ENCODE measurements around the gene AVPR1B.

Gene AVPR1B, protein sequence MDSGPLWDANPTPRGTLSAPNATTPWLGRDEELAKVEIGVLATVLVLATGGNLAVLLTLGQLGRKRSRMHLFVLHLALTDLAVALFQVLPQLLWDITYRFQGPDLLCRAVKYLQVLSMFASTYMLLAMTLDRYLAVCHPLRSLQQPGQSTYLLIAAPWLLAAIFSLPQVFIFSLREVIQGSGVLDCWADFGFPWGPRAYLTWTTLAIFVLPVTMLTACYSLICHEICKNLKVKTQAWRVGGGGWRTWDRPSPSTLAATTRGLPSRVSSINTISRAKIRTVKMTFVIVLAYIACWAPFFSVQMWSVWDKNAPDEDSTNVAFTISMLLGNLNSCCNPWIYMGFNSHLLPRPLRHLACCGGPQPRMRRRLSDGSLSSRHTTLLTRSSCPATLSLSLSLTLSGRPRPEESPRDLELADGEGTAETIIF

DNA sequence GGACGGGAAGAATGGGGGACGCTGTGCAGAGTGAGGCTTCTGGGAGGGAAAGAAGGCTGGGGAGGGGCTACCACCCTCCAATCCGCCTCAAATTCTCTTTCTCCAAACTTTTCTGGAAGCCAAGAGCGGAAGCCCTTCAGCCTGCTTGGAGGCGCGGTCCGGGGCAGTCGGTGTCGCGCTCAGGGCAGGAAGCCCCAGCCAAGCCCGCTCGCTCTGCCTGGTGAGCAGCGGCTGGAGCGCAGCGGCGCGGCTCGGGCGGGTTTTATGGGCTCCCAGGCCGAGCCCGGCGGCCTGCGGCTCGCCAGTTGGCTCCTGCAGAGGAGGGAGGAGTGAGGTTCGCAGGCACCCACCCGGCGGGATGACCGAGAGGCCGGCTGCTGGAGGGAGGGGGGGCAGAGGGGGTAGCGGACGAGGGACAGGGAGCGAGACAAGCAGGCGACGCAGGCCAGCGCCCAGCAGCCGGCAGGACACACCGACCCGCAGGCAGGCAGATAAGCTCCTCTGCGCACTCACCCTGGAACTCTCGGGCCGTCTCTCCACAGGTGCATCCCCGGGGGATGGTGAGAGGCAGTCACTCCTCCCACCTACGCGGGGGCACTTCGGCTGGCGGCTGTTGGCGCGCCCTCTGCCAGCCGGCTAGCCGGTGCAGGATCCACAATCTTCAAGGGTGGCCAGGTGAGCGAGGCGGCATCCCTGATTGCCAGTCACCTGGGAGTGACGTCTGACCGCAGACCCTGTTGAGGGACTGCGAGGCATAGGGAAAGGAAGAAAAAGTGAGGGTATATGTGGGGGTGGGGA lies at the start of gene AVPR1B:
AVPR1B (minus strand) TSS at position 238 of the 798 bp plus-strand sequence. CDS start 498 bp downstream, outside the sequence.
- peak; percentile 75 for DNase-seq

DNA sequence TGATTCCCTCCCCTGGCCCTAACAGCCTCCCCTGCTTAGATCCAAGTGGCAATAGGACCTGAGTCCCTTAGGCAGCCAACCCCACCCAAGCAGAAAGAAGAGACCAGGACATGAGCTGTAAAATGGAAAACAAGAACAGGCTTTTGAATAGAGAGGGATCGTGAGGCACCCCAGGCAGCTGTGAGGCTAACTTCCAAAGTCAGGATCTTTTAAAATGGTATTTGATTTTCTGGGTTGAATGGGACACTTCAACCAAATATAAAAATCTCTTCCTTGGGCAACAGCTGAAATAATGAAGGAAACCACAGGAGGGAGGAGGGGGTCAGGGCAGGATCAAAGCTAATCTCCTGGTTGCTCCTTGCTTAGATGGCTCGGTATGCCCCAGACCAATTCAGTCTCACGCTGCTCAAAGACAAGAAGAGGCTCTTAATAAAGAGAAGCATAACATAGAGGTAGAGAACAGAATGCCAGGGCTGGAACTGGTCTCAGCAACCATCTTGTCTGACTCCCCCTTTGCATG lies 28.6 kb upstream of the AVPR1B start:
- DNase-seq: no peak

DNA sequence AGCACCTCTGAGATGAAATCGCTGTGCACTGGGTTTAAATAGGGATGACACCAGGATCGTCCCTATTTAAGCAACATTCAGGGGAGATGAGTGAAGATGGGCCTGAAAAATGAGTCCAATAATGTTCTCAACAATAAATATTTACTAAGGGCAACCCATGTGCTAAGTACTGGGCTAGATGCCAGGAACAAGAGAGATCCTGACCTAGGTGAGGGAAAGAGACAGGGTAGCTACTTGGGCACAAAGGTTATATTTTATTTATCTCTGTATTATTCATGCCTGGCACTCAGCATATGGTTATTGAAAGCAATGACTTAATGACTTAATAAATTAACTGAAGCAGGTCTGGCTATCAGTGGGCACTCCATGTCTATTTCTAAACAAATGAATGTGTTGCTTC lies 27.4 kb upstream of the AVPR1B start:
- DNase-seq: peak; percentile 78

DNA sequence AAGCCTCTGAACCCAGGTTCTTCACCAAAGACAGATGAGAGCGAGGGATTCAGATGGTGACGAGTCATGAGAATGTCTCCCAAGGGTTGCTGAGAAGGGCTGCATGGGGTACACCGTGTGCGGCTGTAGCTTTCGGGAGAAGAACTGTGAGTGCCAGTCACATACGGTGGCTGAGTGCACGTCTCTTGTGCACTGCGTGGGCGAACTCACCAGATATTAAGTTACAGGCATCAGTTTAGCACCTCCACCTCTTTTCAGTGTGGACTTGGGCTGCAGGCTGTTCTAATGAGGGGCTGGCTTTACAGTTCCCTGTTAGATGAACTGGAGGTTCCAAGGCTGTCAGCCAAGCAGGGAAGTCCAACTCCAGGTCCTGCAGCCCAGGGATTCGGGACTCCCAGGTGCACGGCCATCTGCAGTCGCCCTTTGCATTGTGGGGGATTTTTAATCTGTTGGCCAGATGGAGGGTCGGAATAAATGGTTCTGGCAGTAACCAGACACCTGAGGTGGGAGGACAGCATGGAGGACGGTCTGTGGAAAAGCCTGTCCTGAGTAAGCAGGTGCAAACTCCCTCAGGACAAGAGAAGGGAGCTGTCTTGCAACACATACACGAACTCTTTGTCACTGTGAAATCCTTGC lies 26.5 kb upstream of the AVPR1B start:
- DNase-seq: peak; percentile 77

DNA sequence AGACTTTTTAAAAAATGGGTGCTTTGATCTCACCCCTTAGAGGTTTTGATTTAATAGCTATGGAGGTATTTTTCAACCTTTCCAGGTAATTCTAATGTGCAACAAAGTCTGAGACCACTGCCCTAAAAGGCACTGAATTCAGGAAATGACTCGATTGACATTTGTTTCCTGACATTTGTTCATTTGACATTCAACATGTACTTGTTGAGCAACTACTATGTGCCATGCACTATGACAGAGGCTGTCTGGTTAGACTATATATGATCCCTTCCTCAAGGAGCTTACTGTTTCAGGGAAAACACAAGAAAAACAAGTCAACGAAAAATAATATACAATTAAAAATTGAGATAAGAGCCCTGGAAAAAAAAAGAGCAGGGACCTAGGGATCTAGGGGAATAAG lies 25.6 kb upstream of the AVPR1B start:
- DNase-seq: no peak

DNA sequence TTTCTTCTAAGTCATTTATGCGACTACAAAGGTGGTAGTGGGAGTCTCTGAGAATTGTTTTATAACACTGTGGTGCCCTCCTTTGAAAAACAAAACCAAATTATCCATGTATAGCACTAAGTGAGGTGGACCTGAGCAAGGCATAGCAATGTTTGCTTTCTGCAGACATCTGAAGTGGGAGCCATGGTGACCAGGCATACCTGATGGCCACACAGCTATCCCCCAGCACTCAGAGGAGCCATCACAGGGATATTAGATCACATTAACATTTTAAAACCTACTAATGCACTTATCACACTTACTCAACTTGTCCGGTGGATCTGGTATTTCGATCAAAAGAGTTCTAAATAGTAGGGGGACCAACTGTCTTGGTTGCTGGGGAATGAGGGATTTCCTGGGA lies 24.8 kb upstream of the AVPR1B start:
- no peak for DNase-seq

DNA sequence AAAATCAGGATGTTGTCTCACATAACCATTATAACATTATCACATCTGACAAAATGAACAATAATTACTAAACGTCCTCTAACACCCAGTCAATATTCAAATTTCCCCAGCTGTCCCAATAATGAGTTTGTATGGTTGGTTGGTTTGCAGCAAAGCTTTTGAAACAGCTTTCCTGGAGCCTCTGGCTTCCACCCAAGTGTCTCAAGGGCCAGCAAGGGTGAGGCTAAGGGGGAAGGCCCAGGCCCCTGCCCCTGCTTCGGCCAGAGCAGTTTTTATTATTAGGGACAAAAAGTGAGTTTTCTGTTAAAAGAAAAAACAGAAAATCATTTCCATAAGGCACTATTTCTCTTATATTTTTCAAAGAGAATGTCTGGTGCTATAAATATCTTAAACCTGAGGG lies 19.1 kb upstream of the AVPR1B start:
- peak; percentile 28 for DNase-seq

DNA sequence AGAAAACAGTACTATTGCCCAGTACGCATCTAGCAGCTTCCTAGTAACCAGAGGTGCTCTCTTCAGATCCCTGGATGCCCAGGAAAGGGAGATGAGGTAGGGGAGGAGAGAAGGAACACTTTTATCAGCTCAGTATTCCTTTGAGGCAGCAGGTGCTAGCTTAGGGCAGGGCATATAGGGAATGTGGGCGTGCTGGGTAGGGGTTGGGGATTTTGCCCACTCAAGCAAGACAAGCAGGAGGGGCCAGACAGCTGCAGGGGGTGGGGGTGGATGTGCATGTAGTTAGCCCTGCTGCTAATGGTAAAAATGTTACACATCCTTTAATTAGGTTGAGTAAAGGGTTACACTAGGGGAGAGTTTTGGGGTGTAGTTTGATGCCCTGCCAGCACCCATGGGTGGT lies 18.1 kb upstream of the AVPR1B start:
- no peak for DNase-seq

DNA sequence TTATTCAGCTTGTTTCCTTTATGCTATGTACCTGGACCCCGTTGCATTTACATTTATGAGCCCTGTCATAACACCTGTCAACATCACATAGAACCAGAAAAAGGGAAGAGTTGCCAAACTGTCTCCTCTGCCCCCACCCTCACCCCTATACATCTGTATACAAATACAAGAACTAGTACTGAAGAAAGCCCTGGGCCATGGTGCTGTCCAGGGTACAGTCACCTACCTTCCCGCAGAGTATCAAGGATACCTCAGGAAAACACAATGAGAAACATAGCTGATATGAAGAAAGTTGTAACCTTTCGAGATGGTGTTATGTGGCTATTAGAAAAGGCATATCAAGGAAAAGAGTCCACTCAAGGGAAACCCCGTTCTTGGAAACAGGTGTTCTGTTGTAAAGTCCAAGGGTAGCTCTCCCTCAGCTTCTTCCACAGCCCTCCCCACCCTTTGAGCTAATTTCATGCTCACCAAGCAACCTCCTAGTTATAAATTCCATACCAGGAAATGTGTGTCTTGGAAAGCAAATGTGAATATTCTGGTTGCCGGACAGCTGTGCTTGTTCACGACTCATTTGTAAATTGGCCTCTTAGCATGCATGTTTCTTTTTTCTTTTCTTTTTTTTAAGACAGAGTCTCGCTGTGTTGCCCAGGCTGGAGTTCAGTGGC lies 16.7 kb upstream of the AVPR1B start:
- DNase-seq: no peak

DNA sequence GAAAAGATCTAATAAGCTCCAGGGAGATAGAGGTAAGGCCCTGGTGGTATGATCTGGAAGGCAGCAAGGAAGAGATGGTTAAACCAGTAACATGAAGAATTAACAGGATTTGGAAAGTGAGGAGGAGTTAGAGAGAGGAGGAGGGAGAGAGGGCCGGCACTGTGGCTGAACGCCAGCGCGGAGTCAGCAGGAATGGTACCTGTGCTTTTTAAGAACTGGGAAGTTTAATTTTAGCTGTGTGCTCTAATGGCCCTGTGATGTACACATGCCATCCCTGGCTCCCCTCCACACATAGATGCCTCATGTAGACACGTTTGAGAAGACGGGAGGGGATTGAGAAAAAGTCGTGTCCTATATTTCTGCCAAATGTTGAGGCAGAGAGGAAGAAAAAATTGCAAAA lies 13.8 kb upstream of the AVPR1B start:
- DNase-seq: no peak

DNA sequence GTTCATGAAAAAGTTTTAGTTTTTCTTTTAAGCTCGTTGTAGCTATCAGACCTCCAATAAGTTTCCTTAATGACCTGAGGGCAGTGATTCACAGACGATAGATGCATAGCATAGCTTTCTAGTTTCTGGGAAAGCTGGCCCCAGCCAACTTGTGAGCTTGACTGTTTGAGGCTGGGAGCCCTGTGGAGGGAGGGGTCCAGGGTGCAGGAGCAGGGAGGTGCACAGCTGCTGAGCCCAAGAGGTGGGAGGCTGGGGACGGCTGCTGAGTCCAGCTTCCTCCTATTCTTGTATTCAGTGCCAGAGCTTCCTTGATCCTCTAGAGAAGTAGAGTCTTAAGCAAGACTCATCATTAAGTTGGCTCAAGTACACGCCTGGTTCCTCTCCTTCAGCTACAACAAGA lies 11.0 kb upstream of the AVPR1B start:
- no peak for DNase-seq

DNA sequence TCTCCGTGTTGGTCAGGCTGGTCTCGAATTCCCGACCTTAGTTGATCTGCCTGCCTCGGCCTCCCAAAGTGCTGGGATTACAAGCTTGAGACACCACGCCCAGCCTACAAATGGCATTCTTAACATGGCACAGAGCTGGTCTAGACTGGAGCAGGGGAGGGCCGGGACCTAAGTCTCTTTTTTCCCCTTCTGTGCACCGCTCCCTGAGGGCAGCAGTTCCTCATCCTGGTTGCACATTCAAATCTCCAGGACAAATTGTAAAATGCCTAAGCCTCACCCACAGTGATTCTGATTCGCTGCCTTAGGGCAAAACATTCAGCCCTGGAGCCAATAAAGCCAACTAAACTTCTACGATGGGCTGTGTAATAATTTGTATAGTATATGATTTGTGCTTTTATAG lies 10.1 kb upstream of the AVPR1B start:
- no peak for DNase-seq

DNA sequence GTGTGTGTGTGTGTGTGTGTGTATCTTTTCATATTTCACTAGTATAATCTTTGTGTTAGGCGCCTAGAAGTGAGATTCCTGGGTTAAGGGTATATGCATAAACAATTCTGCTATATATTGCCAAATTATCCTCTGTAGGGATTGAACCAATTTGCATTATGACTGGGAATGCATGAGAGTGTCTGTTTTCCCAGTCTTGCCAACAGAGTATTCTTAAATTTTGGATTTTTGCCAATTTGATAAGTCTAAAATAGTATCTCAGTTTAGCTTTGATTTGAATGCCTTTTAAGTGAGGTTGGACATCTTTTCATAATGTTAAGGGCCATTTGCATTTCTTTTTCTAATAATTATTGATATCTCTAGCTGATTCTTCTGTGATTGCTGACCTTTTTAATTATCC lies 8.2 kb upstream of the AVPR1B start:
- no peak for DNase-seq

DNA sequence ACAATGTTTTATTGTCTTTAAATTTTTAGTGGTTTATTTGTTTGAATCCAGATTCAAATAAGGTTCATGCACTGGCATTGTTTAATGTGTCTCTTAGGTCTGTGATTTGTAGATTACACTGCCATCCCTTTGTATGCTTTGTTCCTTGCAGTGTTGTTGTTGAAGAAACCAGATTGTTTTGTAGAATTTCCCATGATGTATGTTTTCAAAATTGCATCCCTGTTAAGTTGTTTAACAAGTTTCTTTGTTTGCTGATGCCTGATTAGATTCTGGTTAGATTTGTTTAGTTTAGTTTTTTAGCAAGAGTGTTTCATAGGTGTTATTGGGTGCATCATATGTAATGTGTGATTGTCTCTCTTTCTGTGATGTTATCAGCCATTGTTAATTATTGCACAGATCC lies 5.5 kb upstream of the AVPR1B start:
- no peak for DNase-seq

DNA sequence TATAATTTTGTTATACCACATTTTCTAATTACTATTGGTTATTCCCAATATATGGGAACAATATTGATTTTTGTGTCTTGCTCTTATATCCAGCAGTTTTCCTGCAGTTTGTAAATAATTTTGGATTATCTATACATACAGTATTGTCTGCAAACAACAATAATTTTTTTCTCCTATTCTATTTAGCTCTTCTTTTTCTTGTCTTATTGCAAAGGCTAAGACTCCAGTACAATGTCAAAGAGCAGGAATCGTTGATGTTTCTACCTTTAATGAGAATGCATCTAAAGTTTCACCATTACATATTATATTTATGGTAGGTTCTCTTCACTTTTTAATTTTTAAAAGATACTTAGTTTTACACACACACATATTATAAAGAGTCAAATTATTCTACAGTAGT lies 4.1 kb upstream of the AVPR1B start:
- no peak for DNase-seq

DNA sequence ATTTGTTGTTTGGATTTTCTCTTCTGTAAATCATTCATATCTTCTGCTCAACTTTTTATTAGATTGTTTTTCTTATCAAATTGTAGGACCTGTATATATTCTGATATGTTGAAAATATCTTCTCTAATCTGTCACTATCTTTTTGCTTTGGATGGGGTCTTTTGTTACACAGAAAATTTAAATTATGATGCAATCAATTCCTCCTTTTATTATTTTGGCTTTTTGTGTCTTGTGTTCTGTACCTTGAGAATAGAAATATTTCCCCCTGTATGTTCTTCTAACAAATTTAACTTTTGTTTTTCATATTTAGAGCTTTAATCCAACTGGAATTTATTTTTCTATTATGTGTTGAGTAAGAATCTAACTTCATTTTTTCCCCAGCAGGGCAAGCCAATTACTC lies 3.2 kb upstream of the AVPR1B start:
- DNase-seq: no peak

DNA sequence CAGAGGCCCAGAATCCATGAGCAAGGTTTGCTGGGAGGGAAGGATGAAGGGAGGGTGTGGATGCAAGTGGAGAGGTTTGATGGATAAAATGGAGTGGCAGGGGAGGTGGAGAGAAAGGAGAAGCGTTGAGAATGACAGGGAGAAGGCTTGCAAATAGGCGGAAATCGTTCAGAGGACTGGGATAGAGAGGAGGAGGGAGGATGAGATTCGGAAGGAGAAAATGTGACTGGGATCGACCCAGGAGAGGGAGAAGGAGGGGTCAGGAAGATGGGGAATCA lies 376 bp downstream of the AVPR1B start:
- DNase-seq: no peak

DNA sequence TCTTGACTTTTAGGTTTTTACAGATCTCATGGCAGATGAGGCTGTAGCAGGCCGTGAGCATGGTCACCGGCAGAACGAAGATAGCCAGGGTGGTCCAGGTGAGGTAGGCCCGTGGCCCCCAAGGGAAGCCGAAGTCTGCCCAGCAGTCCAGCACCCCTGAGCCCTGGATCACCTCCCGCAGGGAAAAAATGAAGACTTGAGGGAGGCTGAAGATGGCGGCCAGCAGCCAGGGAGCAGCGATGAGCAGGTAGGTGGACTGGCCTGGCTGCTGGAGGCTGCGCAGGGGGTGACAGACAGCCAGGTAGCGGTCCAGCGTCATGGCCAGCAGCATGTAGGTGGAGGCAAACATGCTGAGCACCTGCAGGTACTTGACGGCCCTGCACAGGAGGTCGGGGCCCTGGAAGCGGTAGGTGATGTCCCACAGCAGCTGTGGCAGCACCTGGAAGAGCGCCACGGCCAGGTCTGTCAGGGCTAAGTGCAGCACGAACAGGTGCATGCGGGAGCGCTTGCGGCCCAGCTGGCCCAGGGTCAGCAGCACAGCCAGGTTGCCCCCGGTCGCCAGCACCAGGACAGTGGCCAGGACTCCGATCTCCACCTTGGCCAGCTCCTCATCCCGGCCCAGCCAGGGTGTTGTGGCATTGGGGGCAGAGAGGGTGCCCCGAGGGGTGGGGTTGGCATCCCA lies 856 bp downstream of the AVPR1B start:
- DNase-seq: no peak

DNA sequence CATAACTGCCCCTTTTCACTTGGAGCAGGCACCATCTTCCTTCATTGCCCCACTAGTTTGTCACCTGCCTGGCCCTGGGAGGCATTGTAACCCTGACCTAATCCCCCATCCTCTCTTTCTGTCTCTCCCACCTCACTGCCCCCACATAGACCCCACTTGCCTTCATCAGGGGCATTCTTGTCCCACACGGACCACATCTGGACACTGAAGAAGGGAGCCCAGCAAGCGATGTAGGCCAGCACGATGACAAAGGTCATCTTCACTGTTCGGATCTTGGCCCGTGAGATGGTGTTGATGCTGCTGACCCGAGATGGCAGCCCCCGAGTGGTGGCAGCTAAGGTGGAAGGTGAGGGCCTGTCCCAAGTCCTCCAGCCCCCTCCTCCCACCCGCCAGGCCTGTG lies 1.4 kb downstream of the AVPR1B start:
- no peak for DNase-seq

DNA sequence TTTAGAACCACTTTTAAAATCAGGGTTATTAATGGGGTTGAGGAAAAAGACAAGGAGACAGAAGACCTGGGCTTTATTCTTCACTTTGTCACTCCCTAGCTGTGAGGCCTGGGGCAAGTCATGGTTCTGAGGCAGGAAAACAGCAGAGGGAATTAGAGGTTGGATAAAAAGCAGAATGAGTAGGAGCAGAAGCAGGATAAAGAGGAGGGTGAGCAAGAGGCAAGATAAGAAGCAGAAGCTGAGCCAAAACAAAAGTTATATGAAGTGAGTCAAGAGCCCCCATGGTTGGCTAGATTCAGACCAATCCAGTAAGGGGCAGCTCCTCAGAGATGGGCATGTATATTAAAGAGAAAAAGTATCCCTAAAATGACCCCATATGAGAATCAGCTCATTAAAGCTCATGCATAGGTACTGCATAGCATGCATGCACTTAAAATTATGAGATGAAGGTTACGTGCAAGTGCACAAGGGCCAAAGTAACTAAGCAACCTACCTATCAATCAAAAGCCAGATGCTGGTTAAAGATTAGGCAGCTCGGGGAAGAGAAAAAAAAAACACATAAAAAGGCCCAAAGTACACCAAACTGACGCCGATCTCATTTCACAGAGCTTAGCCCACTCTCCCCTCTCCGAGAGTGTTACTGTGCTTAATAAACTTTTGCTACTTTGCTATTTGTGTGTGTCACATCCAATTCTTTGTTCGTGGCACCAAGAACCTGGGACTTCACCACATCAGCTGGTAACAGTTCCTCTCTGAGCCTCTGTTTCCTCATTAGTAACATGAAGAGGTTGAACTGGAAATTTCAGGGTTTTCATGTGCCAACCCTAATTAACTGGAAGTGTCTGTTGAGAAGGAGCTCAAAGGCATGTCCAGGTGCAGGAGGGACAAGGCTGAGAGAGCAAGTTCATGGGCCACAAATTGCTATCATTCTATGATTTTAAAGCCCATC lies 2.2 kb downstream of the AVPR1B start:
- DNase-seq: no peak

DNA sequence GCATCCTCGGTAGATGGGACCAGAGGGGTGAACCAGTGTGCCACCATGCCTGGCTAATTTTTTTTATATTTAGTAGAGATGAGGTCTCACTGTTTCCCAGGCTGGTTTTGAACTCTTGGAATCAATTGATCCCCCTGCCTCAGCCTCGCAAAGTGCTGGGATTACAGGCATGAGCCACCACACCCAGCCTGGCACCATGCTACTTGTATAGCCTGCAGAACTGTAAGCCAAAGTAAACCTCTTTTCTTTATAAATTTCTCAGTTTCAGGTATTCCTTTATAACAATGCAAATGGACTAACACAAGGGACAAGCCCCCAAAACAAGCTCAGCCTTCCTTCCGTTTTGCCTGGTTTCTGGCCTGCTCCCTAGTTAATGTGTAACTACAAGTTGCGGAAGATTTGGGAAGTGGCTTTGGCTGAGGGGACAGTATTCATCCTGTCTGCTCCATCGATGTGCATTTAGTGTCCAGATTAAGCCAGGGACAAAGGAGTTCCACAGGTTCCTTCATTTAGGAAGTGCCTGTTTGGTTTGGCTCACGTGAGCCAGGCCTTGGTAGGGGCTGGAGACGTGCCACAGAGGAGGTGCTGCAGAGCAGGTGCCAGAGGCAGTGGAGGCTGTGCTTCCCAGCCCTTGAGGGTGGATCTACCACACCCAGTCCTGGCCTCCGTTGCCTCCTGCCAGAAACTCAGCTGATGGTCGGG lies 4.4 kb downstream of the AVPR1B start:
- peak; percentile 33 for DNase-seq

Measured in NCI-H1092 treated with DMSO at 0.1 percent for 48 hours (cell line).